Neural cell (in vitro differentiated cells): ENCODE results near the gene GPT2.

Experiments used
- EP300 ChIP-seq: fragments of 450-650 bp; conservative IDR thresholded peaks from 2 replicates; pipeline ENCODE4 v1.6.1; 2014; ENCODE audit warnings: antibody characterized with exemption, mild to moderate bottlenecking, moderate library complexity; ENCODE audit not compliant: poor library complexity, severe bottlenecking
- EZH2 ChIP-seq: fragments of 200-600, 300-800 bp; shearing (Covaris generic), sonication (generic); IDR thresholded peaks from 2 replicates; pipeline ENCODE4 v1.6.1; 2014; ENCODE audit warnings: antibody characterized with exemption, low read length, borderline replicate concordance, mild to moderate bottlenecking; ENCODE audit not compliant: insufficient read depth, poor library complexity, severe bottlenecking
- RAD21 ChIP-seq: fragments of 450-650 bp; conservative IDR thresholded peaks from 2 replicates; pipeline ENCODE4 v1.6.1; 2014; ENCODE audit warnings: antibody characterized with exemption, mild to moderate bottlenecking, moderate library complexity
- TF ChIP-seq, protein P1 (sequence below): fragments of 450-650 bp; IDR thresholded peaks from 2 replicates; pipeline ENCODE4 v1.5.1; 2014; ENCODE audit warnings: antibody characterized with exemption, mild to moderate bottlenecking, moderate library complexity; ENCODE audit not compliant: poor library complexity, severe bottlenecking

DNA sequence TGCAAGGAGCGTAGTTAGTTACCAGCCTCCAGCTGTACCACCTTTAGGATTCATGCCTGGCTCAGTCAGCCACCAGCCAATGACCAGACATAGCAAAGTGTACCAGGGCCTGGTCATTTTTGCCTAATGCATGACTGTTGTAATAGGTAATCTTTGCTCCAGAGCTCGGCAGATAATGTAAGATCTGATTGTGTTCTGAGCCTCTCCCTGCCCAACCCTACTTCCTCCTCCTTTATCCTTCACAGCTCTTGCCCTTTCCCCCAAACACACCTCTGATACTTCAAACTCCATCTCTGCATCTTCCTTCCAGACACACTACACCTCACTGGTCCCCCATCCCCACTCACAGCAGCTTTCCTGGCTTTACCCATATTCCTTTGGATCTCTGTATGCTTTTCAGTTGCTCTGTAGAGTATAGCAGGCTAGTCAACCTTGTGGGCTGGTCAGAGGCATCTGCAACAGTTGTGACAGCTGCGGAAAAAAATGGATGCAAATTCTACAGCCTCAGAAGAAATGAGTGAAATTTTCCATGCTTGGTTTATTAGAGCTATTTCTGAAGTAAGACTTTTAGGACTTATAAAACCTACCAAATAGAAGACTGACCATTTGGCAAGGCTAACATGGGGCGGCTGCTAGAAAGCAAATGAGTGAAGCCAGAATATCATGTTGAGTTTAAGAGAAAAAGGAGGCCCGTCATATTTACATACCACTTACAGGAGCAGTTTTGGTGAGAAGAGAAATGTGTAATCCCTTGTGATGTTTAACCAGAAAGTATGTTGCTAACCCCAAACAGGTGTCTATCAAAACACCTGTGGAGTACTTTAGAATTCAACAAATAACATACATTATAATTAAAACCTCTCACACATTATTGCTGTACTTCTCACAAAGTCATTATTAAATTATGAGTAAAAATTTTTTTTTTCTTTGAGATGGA lies 33.3 kb upstream of the GPT2 start:
- TF ChIP-seq, protein P1, sequence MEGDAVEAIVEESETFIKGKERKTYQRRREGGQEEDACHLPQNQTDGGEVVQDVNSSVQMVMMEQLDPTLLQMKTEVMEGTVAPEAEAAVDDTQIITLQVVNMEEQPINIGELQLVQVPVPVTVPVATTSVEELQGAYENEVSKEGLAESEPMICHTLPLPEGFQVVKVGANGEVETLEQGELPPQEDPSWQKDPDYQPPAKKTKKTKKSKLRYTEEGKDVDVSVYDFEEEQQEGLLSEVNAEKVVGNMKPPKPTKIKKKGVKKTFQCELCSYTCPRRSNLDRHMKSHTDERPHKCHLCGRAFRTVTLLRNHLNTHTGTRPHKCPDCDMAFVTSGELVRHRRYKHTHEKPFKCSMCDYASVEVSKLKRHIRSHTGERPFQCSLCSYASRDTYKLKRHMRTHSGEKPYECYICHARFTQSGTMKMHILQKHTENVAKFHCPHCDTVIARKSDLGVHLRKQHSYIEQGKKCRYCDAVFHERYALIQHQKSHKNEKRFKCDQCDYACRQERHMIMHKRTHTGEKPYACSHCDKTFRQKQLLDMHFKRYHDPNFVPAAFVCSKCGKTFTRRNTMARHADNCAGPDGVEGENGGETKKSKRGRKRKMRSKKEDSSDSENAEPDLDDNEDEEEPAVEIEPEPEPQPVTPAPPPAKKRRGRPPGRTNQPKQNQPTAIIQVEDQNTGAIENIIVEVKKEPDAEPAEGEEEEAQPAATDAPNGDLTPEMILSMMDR, result no peak
- TF ChIP-seq EP300, result no peak
- no peak for TF ChIP-seq EZH2
- TF ChIP-seq RAD21, result no peak
